Neural cell (in vitro differentiated cells): ENCODE results near the gene CAND1. TPM values are rescaled to one million over a fixed set of nuclear protein-coding genes. Genes with fewer than 3 reads are reported as not detected.

Source experiments
- H2AFZ ChIP-seq: fragments of 200-600, 300-800 bp; sonication (generic), shearing (Covaris generic); 2 replicates; pipeline ENCODE4 v1.6.0; 2014; ENCODE audit warnings: low read depth, mild to moderate bottlenecking, antibody characterized with exemption, low read length, moderate library complexity
- H3F3A ChIP-seq: fragments of 200-600 bp; shearing (Covaris generic); 2 replicates; pipeline ENCODE4 v1.6.1; 2016; ENCODE audit warnings: mild to moderate bottlenecking, moderate library complexity, mixed read lengths, antibody characterized with exemption, low read length; ENCODE audit not compliant: insufficient read depth, poor library complexity, severe bottlenecking
- H3K27ac ChIP-seq: fragments of 200-600, 300-800 bp; sonication (generic), shearing (Covaris generic); 2 replicates; pipeline ENCODE4 v1.5.1; 2014; ENCODE audit warnings: mild to moderate bottlenecking, low read length, moderate library complexity
- H3K27me3 ChIP-seq: fragments of 300-800, 200-600 bp; sonication (generic), shearing (Covaris generic); 2 replicates; pipeline ENCODE4 v1.6.0; 2014; ENCODE audit warnings: mild to moderate bottlenecking, low read depth, low read length, moderate library complexity; ENCODE audit not compliant: insufficient read depth
- H3K36me3 ChIP-seq: fragments of 300-800, 200-600 bp; sonication (generic), shearing (Covaris generic); 2 replicates; pipeline ENCODE4 v1.5.1; 2014; ENCODE audit warnings: mild to moderate bottlenecking, antibody characterized with exemption, low read length, moderate library complexity; ENCODE audit not compliant: insufficient read depth
- H3K4me2 ChIP-seq: fragments of 300-800, 200-600 bp; sonication (generic), shearing (Covaris generic); 2 replicates; pipeline ENCODE4 v1.6.0; 2014; ENCODE audit warnings: mild to moderate bottlenecking, low read length
- H3K4me3 ChIP-seq: fragments of 300-800, 200-600 bp; sonication (generic), shearing (Covaris generic); 2 replicates; pipeline ENCODE4 v1.5.1; 2014; ENCODE audit warnings: mild to moderate bottlenecking, low read length, moderate library complexity
- H3K79me2 ChIP-seq: fragments of 200-600 bp; shearing (Covaris generic); replicated peaks from 2 replicates; pipeline ENCODE4 v1.6.0; 2014; ENCODE audit warnings: mild to moderate bottlenecking, low read length, moderate library complexity; ENCODE audit not compliant: insufficient read depth
- H3K9ac ChIP-seq: fragments of 300-800, 200-600 bp; sonication (generic), shearing (Covaris generic); 2 replicates; pipeline ENCODE4 v1.6.1; 2016; ENCODE audit warnings: mild to moderate bottlenecking, low read length, mixed read lengths
- H3K9me2 ChIP-seq: fragments of 200-600 bp; shearing (Covaris generic); 2 replicates; pipeline ENCODE4 v1.6.1; 2016; ENCODE audit warnings: mild to moderate bottlenecking, low read length, mixed read lengths; ENCODE audit not compliant: insufficient read depth
- H3K9me3 ChIP-seq: fragments of 200-600, 300-800 bp; sonication (generic), shearing (Covaris generic); 2 replicates; pipeline ENCODE4 v1.6.1; 2016; ENCODE audit warnings: mild to moderate bottlenecking, mixed run types, low read length, moderate library complexity, mixed read lengths
- H4K20me1 ChIP-seq: fragments of 200-600 bp; shearing (Covaris generic); 2 replicates; pipeline ENCODE4 v1.6.1; 2016; ENCODE audit warnings: mild to moderate bottlenecking, mixed run types; ENCODE audit not compliant: insufficient read depth
- EP300 ChIP-seq: fragments of 450-650 bp; conservative IDR thresholded peaks from 2 replicates; pipeline ENCODE4 v1.6.1; 2014; ENCODE audit warnings: antibody characterized with exemption, mild to moderate bottlenecking, moderate library complexity; ENCODE audit not compliant: poor library complexity, severe bottlenecking
- EZH2 ChIP-seq: fragments of 200-600, 300-800 bp; shearing (Covaris generic), sonication (generic); IDR thresholded peaks from 2 replicates; pipeline ENCODE4 v1.6.1; 2014; ENCODE audit warnings: antibody characterized with exemption, low read length, borderline replicate concordance, mild to moderate bottlenecking; ENCODE audit not compliant: insufficient read depth, poor library complexity, severe bottlenecking
- MXI1 ChIP-seq: fragments of 450-650 bp; conservative IDR thresholded peaks from 2 replicates; pipeline ENCODE4 v1.6.1; 2014; ENCODE audit warnings: antibody characterized with exemption, mild to moderate bottlenecking; ENCODE audit not compliant: poor library complexity, severe bottlenecking
- POLR2AphosphoS5 ChIP-seq: IDR thresholded peaks from 2 replicates; pipeline ENCODE4 v1.6.1; 2012
- RAD21 ChIP-seq: fragments of 450-650 bp; conservative IDR thresholded peaks from 2 replicates; pipeline ENCODE4 v1.6.1; 2014; ENCODE audit warnings: antibody characterized with exemption, mild to moderate bottlenecking, moderate library complexity
- SMC3 ChIP-seq: fragments of 450-650 bp; conservative IDR thresholded peaks from 2 replicates; pipeline ENCODE4 v1.6.1; 2014; ENCODE audit warnings: antibody characterized with exemption, mild to moderate bottlenecking, moderate library complexity; ENCODE audit not compliant: poor library complexity
- TAF1 ChIP-seq: IDR thresholded peaks from 2 replicates; pipeline ENCODE4 v1.6.1; 2012; ENCODE audit warnings: low read depth
- polyA plus RNA-seq: library from polyadenylated mRNA; depleted of rRNA; stranded (reverse); fragments of >200 nt; gene quantifications from 2 replicates; pipeline ENCODE4 v1.2.3, GENCODE V29; 2014
- TF ChIP-seq, protein P1 (sequence below): fragments of 450-650 bp; IDR thresholded peaks from 2 replicates; pipeline ENCODE4 v1.5.1; 2014; ENCODE audit warnings: antibody characterized with exemption, mild to moderate bottlenecking, moderate library complexity; ENCODE audit not compliant: poor library complexity, severe bottlenecking
- TF ChIP-seq, protein P2 (sequence below): IDR thresholded peaks from 2 replicates; pipeline ENCODE4 v1.6.1; 2012; ENCODE audit warnings: borderline replicate concordance

Gene CAND1
- polyA plus RNA-seq, 1 donor from 2014 or later: 132 TPM

DNA sequence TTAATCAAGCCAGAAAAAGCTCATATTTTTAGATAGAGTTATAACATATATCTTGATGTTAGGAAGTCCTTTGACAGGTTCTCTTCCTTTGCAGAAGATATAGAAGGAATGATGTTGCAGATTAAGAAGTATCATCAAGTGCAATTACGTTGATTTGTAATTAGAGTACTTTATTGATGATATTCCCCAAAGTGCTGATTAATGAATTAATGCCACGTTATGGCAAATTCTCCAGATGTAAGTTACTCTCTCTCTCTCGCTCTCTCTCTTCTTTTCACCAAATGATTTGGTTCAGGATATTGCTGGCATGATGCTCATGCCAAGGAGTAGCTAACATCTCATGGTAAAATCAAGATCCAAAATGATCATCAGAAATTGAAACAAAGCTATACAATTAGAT is 18.1 kb upstream of the CAND1 start:
- Histone ChIP-seq H3K9me2 (no peaks in the 10 kb centered on the region), H3F3A (no peaks in the 10 kb centered on the region), H2AFZ (no peak overlapping the region), H4K20me1 (no peaks in the 10 kb centered on the region), H3K36me3 (no peaks in the 10 kb centered on the region), H3K27me3 (no peaks in the 10 kb centered on the region), H3K4me2 (no peak overlapping the region), H3K27ac (no peak overlapping the region), H3K4me3 (no peak overlapping the region), H3K9me3 (no peaks in the 10 kb centered on the region), H3K9ac (no peak overlapping the region), H3K79me2 (no peaks in the 10 kb centered on the region)
- TF ChIP-seq EP300 (no peak), SMC3 (no peak), RAD21 (no peak), EZH2 (no peak), TAF1 (no peak), POLR2AphosphoS5 (no peak), MXI1 (no peak)
- TF ChIP-seq, protein P1, sequence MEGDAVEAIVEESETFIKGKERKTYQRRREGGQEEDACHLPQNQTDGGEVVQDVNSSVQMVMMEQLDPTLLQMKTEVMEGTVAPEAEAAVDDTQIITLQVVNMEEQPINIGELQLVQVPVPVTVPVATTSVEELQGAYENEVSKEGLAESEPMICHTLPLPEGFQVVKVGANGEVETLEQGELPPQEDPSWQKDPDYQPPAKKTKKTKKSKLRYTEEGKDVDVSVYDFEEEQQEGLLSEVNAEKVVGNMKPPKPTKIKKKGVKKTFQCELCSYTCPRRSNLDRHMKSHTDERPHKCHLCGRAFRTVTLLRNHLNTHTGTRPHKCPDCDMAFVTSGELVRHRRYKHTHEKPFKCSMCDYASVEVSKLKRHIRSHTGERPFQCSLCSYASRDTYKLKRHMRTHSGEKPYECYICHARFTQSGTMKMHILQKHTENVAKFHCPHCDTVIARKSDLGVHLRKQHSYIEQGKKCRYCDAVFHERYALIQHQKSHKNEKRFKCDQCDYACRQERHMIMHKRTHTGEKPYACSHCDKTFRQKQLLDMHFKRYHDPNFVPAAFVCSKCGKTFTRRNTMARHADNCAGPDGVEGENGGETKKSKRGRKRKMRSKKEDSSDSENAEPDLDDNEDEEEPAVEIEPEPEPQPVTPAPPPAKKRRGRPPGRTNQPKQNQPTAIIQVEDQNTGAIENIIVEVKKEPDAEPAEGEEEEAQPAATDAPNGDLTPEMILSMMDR: no peak
- TF ChIP-seq, protein P2, sequence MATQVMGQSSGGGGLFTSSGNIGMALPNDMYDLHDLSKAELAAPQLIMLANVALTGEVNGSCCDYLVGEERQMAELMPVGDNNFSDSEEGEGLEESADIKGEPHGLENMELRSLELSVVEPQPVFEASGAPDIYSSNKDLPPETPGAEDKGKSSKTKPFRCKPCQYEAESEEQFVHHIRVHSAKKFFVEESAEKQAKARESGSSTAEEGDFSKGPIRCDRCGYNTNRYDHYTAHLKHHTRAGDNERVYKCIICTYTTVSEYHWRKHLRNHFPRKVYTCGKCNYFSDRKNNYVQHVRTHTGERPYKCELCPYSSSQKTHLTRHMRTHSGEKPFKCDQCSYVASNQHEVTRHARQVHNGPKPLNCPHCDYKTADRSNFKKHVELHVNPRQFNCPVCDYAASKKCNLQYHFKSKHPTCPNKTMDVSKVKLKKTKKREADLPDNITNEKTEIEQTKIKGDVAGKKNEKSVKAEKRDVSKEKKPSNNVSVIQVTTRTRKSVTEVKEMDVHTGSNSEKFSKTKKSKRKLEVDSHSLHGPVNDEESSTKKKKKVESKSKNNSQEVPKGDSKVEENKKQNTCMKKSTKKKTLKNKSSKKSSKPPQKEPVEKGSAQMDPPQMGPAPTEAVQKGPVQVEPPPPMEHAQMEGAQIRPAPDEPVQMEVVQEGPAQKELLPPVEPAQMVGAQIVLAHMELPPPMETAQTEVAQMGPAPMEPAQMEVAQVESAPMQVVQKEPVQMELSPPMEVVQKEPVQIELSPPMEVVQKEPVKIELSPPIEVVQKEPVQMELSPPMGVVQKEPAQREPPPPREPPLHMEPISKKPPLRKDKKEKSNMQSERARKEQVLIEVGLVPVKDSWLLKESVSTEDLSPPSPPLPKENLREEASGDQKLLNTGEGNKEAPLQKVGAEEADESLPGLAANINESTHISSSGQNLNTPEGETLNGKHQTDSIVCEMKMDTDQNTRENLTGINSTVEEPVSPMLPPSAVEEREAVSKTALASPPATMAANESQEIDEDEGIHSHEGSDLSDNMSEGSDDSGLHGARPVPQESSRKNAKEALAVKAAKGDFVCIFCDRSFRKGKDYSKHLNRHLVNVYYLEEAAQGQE: no peak

DNA sequence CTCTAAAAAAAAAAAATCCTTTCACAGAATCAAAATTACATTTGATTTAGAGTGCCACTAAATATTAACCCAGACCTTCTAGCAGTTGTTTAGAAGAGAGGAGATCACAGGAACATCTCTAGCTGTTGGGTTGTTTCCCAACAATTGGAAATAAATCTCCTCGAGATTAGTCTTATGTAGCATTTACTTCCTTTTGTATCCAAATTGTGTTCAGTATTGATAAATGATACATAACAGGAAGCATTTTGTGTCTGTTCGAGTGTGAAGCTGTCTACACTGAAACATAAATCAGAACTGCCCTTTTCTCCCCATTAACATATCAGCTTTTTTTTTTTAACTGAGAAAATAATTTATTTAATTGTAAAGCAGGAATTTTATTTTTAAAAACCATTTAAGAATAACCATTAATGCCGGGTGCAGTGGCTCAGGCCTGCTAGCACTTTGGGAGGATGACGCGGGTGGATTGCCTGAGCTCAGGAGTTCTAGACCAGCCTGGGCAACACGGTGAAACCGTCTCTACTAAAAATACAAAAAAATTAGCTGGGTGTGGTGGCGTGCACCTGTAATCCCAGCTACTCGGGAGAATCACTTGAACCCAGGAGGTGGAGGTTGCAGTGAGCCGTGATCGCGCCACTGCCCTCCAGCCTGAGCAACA is 14.7 kb upstream of the CAND1 start:
- Histone ChIP-seq H3K27me3 (no peaks in the 10 kb centered on the region), H3K27ac (no peak overlapping the region), H3K36me3 (no peaks in the 10 kb centered on the region), H3K4me3 (no peak overlapping the region), H3K9me3 (no peaks in the 10 kb centered on the region), H3K79me2 (no peaks in the 10 kb centered on the region), H3F3A (no peaks in the 10 kb centered on the region), H3K9me2 (no peaks in the 10 kb centered on the region), H3K9ac (no peak overlapping the region), H2AFZ (no peak overlapping the region), H4K20me1 (no peaks in the 10 kb centered on the region), H3K4me2 (no peak overlapping the region)
- TF ChIP-seq TAF1 (no peak), POLR2AphosphoS5 (no peak), EZH2 (no peak), RAD21 (no peak), MXI1 (no peak), EP300 (no peak), SMC3 (no peak)
- TF ChIP-seq, protein P2: no peak
- TF ChIP-seq, protein P1: no peak
